HuH-7 (cell line): Measurements from ENCODE around the gene GPR87.

Experiments used
- DNase-seq: peaks from one replicate; pipeline ENCODE4 v3.0.0; 2011; ENCODE audit warnings: low spot score

The GPR87 gene

GRCh38 chr3:151316267-151316991 is at the start of gene GPR87:
TSS of gene GPR87 (minus strand) at chr3:151316820. CDS start at chr3:151300100, 16,720 bp downstream.
- DNase-seq = no peak

- DNase-seq = no peak
Measured at GRCh38 chr3:151362751-151363174, 46.1 kb upstream of the GPR87 start.

- no peak for DNase-seq
Measured at GRCh38 chr3:151357463-151357850, 40.8 kb upstream of the GPR87 start.

GRCh38 chr3:151356794-151357462 is 40.3 kb upstream of the GPR87 start:
- DNase-seq = no peak

- DNase-seq = no peak
Measured at GRCh38 chr3:151351648-151352047, 35.0 kb upstream of the GPR87 start.

GRCh38 chr3:151351219-151351618 is 34.6 kb upstream of the GPR87 start:
- no peak for DNase-seq

GRCh38 chr3:151350656-151351055 is 34.0 kb upstream of the GPR87 start:
- DNase-seq = no peak

GRCh38 chr3:151347432-151347831 is 30.8 kb upstream of the GPR87 start:
- no peak for DNase-seq

GRCh38 chr3:151346292-151346691 is 29.7 kb upstream of the GPR87 start:
- no peak for DNase-seq

GRCh38 chr3:151345859-151346258 is 29.2 kb upstream of the GPR87 start:
- DNase-seq = no peak

GRCh38 chr3:151331696-151332095 is 15.1 kb upstream of the GPR87 start:
- no peak for DNase-seq

GRCh38 chr3:151330899-151331298 is 14.3 kb upstream of the GPR87 start:
- no peak for DNase-seq

GRCh38 chr3:151330379-151330778 is 13.8 kb upstream of the GPR87 start:
- no peak for DNase-seq

- DNase-seq = no peak
Measured at GRCh38 chr3:151329363-151329762, 12.7 kb upstream of the GPR87 start, which contains the start of gene P2RY13. TSS of gene P2RY13 (minus strand) at chr3:151329549. CDS start at chr3:151329528, 21 bp downstream.

GRCh38 chr3:151328298-151328995 is 11.8 kb upstream of the GPR87 start:
- no peak for DNase-seq

- DNase-seq = no peak
Measured at GRCh38 chr3:151327571-151328198, 11.1 kb upstream of the GPR87 start.

GRCh38 chr3:151322511-151322910 is 5.9 kb upstream of the GPR87 start:
- no peak for DNase-seq

- DNase-seq = no peak
Measured at GRCh38 chr3:151321526-151321925, 4.9 kb upstream of the GPR87 start.

- DNase-seq = no peak
Measured at GRCh38 chr3:151320131-151320530, 3.5 kb upstream of the GPR87 start.

GRCh38 chr3:151319628-151320027 is 3.0 kb upstream of the GPR87 start:
- no peak for DNase-seq

GRCh38 chr3:151318991-151319390 is 2.4 kb upstream of the GPR87 start:
- no peak for DNase-seq

GRCh38 chr3:151318313-151318712 is 1.7 kb upstream of the GPR87 start:
- no peak for DNase-seq
